Peyer's patch (tissue), 4 donors: ENCODE results near the gene TTLL10.

Source experiments
- CTCF ChIP-seq, 6 experiments: fragments of 450-650 bp in 4 of 6; fragments of 200-600 bp in 2 of 6; sonication (generic) in 1 of 6; IDR thresholded peaks; one replicate each; pipeline ENCODE4 v1.5.1; 2017 to 2019; ENCODE audit warnings: antibody characterized with exemption in 6 of 6, mild to moderate bottlenecking in 3 of 6, moderate library complexity in 1 of 6
- POLR2A ChIP-seq, 2 donors: fragments of 450-650 bp; IDR thresholded peaks; one replicate each; pipeline ENCODE4 v1.5.1; 2017; ENCODE audit warnings: antibody characterized with exemption in 2 of 2, mild to moderate bottlenecking in 2 of 2, moderate library complexity in 2 of 2

GRCh38 chr1:1217621-1218523 lies 44.2 kb downstream of the TTLL10 start:
- TF ChIP-seq POLR2A (IDR thresholded peaks at IDR 0.05) (no peak), CTCF (IDR thresholded peaks at IDR 0.05) (no peak)
